ENCODE data around the gene VASP. TPM values are rescaled to one million over a fixed set of nuclear protein-coding genes. Genes with fewer than 3 reads are reported as not detected.

VASP gene
- total RNA-seq, 1 experiment from 2014 or later: 152 TPM

- Histone ChIP-seq H3K4me1 (ENCODE audit: control insufficient read depth in 1 of 2, insufficient read depth in 2 of 2, low read length in 2 of 2) (peaks cover 25 to 53% of the 10 kb centered on the region in 2 experiments), H3K4me2 (ENCODE audit: low read length) (no peak overlapping the region), H3K27me3 (ENCODE audit: insufficient read depth, low read length) (peaks cover 10% of the 10 kb centered on the region; the same call in 1 of the 2 replicates), H2AFZ (ENCODE audit: low read depth, low read length, poor library complexity, severe bottlenecking) (no peak overlapping the region), H3K9me2 (ENCODE audit: insufficient read depth) (no peaks in the 10 kb centered on the region), H3K4me3 (replicated peaks in 1 of 2; ENCODE audit: low read depth in 1 of 2, low read length in 2 of 2) (no peak overlapping the region), H3K9ac (ENCODE audit: low read length) (no peak overlapping the region), H3K79me2 (ENCODE audit: insufficient read depth, low read length) (no peaks in the 10 kb centered on the region), H3K27ac (ENCODE audit: low read depth, low read length) (no peak overlapping the region), H3K9me3 (ENCODE audit: control insufficient read depth in 1 of 2, insufficient read depth in 1 of 2, low read depth in 1 of 2, low read length in 2 of 2) (no peaks in the 10 kb centered on the region), H4K20me1 (ENCODE audit: insufficient read depth) (no peaks in the 10 kb centered on the region), H3K36me3 (ENCODE audit: control insufficient read depth in 1 of 2, insufficient read depth in 2 of 2, low read length in 2 of 2) (no peaks in the 10 kb centered on the region)
- RAD21 ChIA-PET (ENCODE audit: low non-redundant PET in 1 of 2, low total read pairs in 2 of 2, uncharacterized antibody in 2 of 2, unreplicated experiment in 2 of 2): no interaction called here
- ATAC-seq (no peak), DNase-seq (ENCODE audit: low read depth, low spot score) (no peak)
- POLR2A ChIA-PET: no interaction called here
- no peak for TF ChIP-seq FOSL1 (IDR thresholded peaks at IDR 0.05; ENCODE audit: low read depth)
- TF ChIP-seq EZH2 (IDR thresholded peaks at IDR 0.05): no peak
- TF ChIP-seq RAD21 (IDR thresholded peaks at IDR 0.05; ENCODE audit: low read depth): no peak
- no peak for TF ChIP-seq SRF (IDR thresholded peaks at IDR 0.05; ENCODE audit: low read depth)
- TF ChIP-seq POLR2A (IDR thresholded peaks at IDR 0.05; ENCODE audit: borderline replicate concordance, extremely low read depth, insufficient read depth, insufficient read length): no peak
- TF ChIP-seq CTCF (IDR thresholded peaks at IDR 0.05 in 2 of 3, conservative IDR thresholded peaks at IDR 0.05 in 1 of 3; ENCODE audit: borderline replicate concordance in 1 of 3, insufficient read depth in 1 of 3, low read depth in 2 of 3, low read length in 2 of 3): no peak
- no peak for TF ChIP-seq EZH2phosphoT487 (IDR thresholded peaks at IDR 0.05; ENCODE audit: borderline replicate concordance)
- TF ChIP-seq SIN3A (IDR thresholded peaks at IDR 0.05; ENCODE audit: low read depth): no peak
- no peak for TF ChIP-seq YY1 (IDR thresholded peaks at IDR 0.05; ENCODE audit: extremely low read depth, insufficient replicate concordance, low read depth, low read length)
- no peak for TF ChIP-seq ZFX (IDR thresholded peaks at IDR 0.05)
- TF ChIP-seq ELF1 (IDR thresholded peaks at IDR 0.05; ENCODE audit: borderline replicate concordance, low read depth): no peak
- TF ChIP-seq POLR2AphosphoS5 (IDR thresholded peaks at IDR 0.05; ENCODE audit: low read depth, low read length): no peak
- no peak for TF ChIP-seq CBX3 (IDR thresholded peaks at IDR 0.05; ENCODE audit: low read depth)
- TF ChIP-seq TCF7L2 (IDR thresholded peaks at IDR 0.05; ENCODE audit: borderline replicate concordance, extremely low read depth, insufficient read depth, insufficient read length): no peak
- TF ChIP-seq CEBPB (IDR thresholded peaks at IDR 0.05; ENCODE audit: low read depth): no peak
- TF ChIP-seq SP1 (IDR thresholded peaks at IDR 0.05; ENCODE audit: low read depth): no peak
- no peak for TF ChIP-seq JUND (IDR thresholded peaks at IDR 0.05)
- no peak for TF ChIP-seq ZNF274 (IDR thresholded peaks at IDR 0.05; ENCODE audit: low read depth, low read length)
- TF ChIP-seq ATF3 (IDR thresholded peaks at IDR 0.05): no peak
- TF ChIP-seq MAX (IDR thresholded peaks at IDR 0.05): no peak
- intact Hi-C loops (cut with micrococcal nuclease): no loop called here
- CTCF ChIA-PET: interaction anchor here (5.3 kb wide), 1 partner anchor 10 kb away, joined by 33 read pairs; no protein-coding TSS in a partner anchor
- BruUV-seq (replicated peaks): no TSS peak
These were observed 12.1 kb upstream of the VASP start for GRCh38 chr19:45495178-45495577.
